GM23248 (cell line): ENCODE results near the gene OR51G1.

Experiments
- EZH2 ChIP-seq: fragments of 200-600 bp; sonication (generic); IDR thresholded peaks from 2 replicates; pipeline ENCODE4 v1.6.1; 2018; ENCODE audit warnings: antibody characterized with exemption, mild to moderate bottlenecking; ENCODE audit not compliant: insufficient read depth, poor library complexity, severe bottlenecking
- EZH2phosphoT487 ChIP-seq: fragments of 200-600 bp; sonication (generic); IDR thresholded peaks from 2 replicates; pipeline ENCODE4 v1.6.1; 2018; ENCODE audit warnings: antibody characterized with exemption, moderate library complexity, mild to moderate bottlenecking, low read depth; ENCODE audit not compliant: insufficient read depth

DNA sequence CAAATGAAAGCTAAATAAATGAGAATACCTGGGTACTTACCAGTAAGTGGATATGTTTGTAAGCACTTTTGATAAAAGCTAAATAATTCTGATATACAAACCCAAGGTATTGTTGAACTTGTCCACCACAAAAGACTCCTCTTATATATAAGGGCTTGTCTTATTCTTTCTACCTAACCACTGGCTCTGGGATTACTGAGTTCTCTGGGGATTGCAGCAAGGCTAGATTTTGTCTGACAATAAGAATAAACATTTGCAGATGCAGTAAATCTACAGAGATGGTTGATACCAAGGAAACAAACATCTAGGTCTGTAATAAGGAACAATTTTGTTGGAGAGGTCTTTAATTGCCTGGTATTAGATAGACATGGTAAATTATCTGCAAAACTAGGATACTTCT lies 23.4 kb upstream of the OR51G1 start, which contains the start of gene OR51A4:
- no peak for TF ChIP-seq EZH2phosphoT487
- TF ChIP-seq EZH2 = no peak
